Lung (tissue), 12 donors: ENCODE data around the gene MMP14. TPM values are rescaled to one million over a fixed set of nuclear protein-coding genes. Genes with fewer than 3 reads are reported as not detected.
"Not testable (repeated sequence)": the region's sequence is repeated elsewhere in the genome, so short reads cannot be mapped to it uniquely, and the experiment has no call there.

Source experiments
- ATAC-seq: fragments of 200-7000 bp; cut with Tn5 transposase; one replicate; pipeline ENCODE4 v1.9.1; 2020; ENCODE audit warnings: moderate number of reproducible peaks; ENCODE audit not compliant: insufficient read depth, low FRiP score
- DNase-seq, 3 donors: peaks; one replicate each; pipeline ENCODE4 v3.0.0-alpha.2; 2013 to 2017
- H3K27ac ChIP-seq, 2 donors: one replicate each; pipeline ENCODE4 v1.5.1; 2013; ENCODE audit warnings: mild to moderate bottlenecking in 2 of 2, moderate library complexity in 2 of 2, control low read depth in 1 of 2, inconsistent platforms in 1 of 2, low read depth in 1 of 2, low read length in 1 of 2
- H3K27me3 ChIP-seq, 3 donors: one replicate each; pipeline ENCODE4 v1.5.1; 2013; ENCODE audit warnings: low read length in 2 of 3; ENCODE audit not compliant: control insufficient read depth in 3 of 3, insufficient read depth in 3 of 3
- H3K36me3 ChIP-seq, 4 donors: one replicate each; pipeline ENCODE4 v1.5.1; 2013; ENCODE audit warnings: low read length in 4 of 4, mild to moderate bottlenecking in 1 of 4, moderate library complexity in 1 of 4; ENCODE audit not compliant: control insufficient read depth in 4 of 4, insufficient read depth in 4 of 4
- H3K4me1 ChIP-seq, 5 donors: one replicate each; pipeline ENCODE4 v1.5.1; 2013; ENCODE audit warnings: low read length in 5 of 5, mild to moderate bottlenecking in 2 of 5, moderate library complexity in 1 of 5; ENCODE audit not compliant: control insufficient read depth in 5 of 5, insufficient read depth in 5 of 5
- H3K4me3 ChIP-seq: one replicate; pipeline ENCODE4 v1.5.1; 2013; ENCODE audit warnings: mild to moderate bottlenecking, control low read depth, moderate library complexity
- H3K9ac ChIP-seq, 2 donors: one replicate each; pipeline ENCODE4 v1.5.1; 2013; ENCODE audit warnings: low read length in 2 of 2, control low read depth in 1 of 2; ENCODE audit not compliant: insufficient read depth in 1 of 2
- H3K9me3 ChIP-seq, 4 donors: one replicate each; pipeline ENCODE4 v1.5.1; 2013; ENCODE audit warnings: low read length in 3 of 4, mild to moderate bottlenecking in 1 of 4, moderate library complexity in 1 of 4; ENCODE audit not compliant: control insufficient read depth in 4 of 4, insufficient read depth in 3 of 4
- CTCF ChIP-seq: IDR thresholded peaks from 2 replicates; pipeline ENCODE4 v1.5.1; 2012; ENCODE audit warnings: mild to moderate bottlenecking; ENCODE audit errors: control extremely low read depth, extremely low read depth
- WGBS, 2 donors: extraction: QIAGEN DNeasy Blood & Tissue Kit; methylation state at CpG; one replicate each; pipeline ENCODE4 v1.1.7; 2013; 5-methylcytosine and 5-hydroxymethylcytosine counted together
- polyA plus RNA-seq, 2 donors: library from polyadenylated mRNA; stranded (reverse); fragments of 200-250 nt; gene quantifications; one replicate each; pipeline ENCODE4 v1.2.1, GENCODE V29; 2013
- total RNA-seq, 2 donors: library from RNA; depleted of rRNA in 1 of 2; stranded (reverse); fragments of >200 nt in 1 of 2; gene quantifications; one replicate each; pipeline ENCODE4 v1.2.1, GENCODE V29; 2014 to 2021
- donor health status: control.
- donor health status: control.
- donor health status: Bipolar disorder and iron deficiency.
- donor health status: healthy.
- donor health status: DM: yes; HTN: yes; CAD: no.

The MMP14 gene
- total and polyA plus RNA-seq, 4 donors, result 121 to 162 (median 135) TPM

DNA sequence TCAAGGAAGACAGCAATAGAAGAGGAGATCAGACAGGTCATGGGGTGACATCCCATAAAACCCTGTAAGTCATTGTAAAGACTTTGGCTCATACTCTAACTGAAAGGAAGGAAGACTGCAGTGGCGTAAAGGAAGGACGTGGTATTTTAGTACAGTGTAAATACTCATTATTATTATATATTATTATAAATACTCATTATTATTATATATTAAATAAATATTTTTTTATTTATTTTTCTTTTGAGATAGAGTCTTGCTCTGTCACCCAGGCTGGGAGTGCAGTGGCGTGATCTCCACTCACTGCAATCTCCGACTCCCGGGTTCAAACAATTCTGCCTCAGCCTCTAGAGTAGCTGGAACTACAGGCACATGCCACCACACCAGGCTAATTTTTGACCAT lies 20.0 kb downstream of the MMP14 start:
- WGBS, 2 donors, result 88 to 90% methylated on average over 5 of the region's 5 CpGs
- DNase-seq (no peak), ATAC-seq (no peak)
- Histone ChIP-seq H3K4me3 (no peak overlapping the region), H3K36me3 (no peaks in the 10 kb centered on the region), H3K27ac (no peak overlapping the region), H3K9ac (no peak overlapping the region), H3K27me3 (no peaks in the 10 kb centered on the region), H3K4me1 (peaks cover 2 to 15% (median 7%) of the 10 kb centered on the region in 5 donors), H3K9me3 (peaks cover 0 to 3% (median 0%) of the 10 kb centered on the region in 4 donors)
- TF ChIP-seq CTCF, result no peak

DNA sequence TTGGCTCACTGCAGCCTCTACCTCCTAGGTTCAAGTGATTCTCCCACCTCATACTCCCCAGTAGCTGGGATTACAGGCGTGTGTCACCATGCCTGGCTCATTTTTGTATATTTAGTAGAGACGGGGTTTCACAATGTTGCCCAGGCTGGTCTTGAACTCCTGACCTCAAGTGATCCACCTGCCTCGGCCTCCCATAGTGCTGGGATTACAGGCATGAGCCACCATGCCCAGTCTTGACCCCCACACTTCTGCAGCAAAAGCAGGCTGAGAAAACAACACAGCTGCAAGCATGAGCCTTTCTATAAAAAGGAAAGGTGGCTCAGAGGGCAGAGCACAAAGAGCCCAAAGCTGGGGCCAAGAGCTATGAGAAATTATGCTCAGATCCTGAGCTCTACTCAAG lies 24.0 kb downstream of the MMP14 start:
- H3K4me1 ChIP-seq, H3K36me3 ChIP-seq, H3K9ac ChIP-seq, H3K9me3 ChIP-seq, H3K27me3 ChIP-seq, H3K4me3 ChIP-seq, H3K27ac ChIP-seq, ATAC-seq, DNase-seq: not testable (repeated sequence)
- WGBS, 2 donors, result 59 to 93% methylated on average over 3 of the region's 3 CpGs

DNA sequence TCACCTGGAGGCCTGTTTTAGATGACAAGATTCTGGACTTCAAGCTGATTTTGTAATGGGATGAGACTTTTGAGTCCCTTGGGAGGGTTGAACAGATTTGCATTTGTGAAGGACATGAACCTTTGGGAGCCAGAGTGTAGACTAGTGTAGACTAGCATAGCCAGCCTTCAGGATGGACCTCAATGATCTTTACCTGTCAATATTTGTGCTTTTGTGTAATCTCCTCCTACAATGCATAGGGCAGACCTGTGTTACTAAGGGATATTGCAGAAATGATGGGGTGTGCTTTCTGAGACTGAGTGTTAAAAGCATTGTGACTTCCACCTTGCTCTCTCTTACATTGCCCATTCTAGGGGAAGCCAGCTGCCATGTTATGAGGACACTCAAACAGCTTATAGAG lies 25.3 kb downstream of the MMP14 start:
- Histone ChIP-seq H3K36me3 (no peaks in the 10 kb centered on the region), H3K4me3 (no peak overlapping the region), H3K9ac (no peak overlapping the region), H3K27ac (no peak overlapping the region), H3K9me3 (peaks cover 0 to 3% (median 0%) of the 10 kb centered on the region in 4 donors), H3K4me1 (peaks cover 0 to 2% (median 0%) of the 10 kb centered on the region in 5 donors), H3K27me3 (no peaks in the 10 kb centered on the region)
- ATAC-seq (no peak), DNase-seq (no peak)
- TF ChIP-seq CTCF, result no peak

DNA sequence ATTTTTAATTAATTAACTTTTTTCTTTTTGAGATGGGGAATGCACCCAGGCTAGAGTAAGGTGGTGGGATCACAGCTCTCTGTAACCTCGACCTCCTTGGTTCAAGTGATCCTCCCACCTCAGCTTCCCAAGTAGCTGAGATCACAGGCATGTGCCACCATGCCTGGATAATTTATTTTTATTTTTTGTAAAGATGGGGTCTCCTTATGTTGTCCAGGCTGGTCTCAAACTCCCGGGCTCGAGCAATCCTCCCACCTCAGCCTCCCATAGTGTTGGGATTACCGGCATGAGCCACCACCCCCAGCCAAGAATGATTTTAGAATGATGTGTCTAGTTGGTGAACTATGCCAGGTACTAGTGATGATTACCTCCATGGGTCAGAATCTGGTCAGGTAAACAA lies 28.6 kb downstream of the MMP14 start:
- peaks cover 0 to 2% (median 0%) of the 10 kb centered on the region in 5 donors for H3K4me1 ChIP-seq
- no peaks in the 10 kb centered on the region for H3K9me3 ChIP-seq
- no peak overlapping the region for H3K27ac ChIP-seq
- no peak overlapping the region for H3K4me3 ChIP-seq
- H3K27me3 ChIP-seq, result no peaks in the 10 kb centered on the region
- WGBS, 2 donors, result 85 to 92% methylated on average over 4 of the region's 4 CpGs
- DNase-seq (no peak), ATAC-seq (no peak)
- H3K36me3 ChIP-seq, result no peaks in the 10 kb centered on the region
- no peak overlapping the region for H3K9ac ChIP-seq
- TF ChIP-seq CTCF, result no peak
